Stimulated activated memory B cell treated with anti-CD40 and anti-IgM and Interleukin-4, amounts not matched to agents 10 μg/mL and 1 μg/mL and 100 μg/mL, for 72 hours (primary cell): ENCODE results near the gene XXYLT1.

Source experiments
- ATAC-seq: fragments of 150-1000 bp; cut with Tn5 transposase; 2 replicates; pipeline ENCODE4 v1.10.0; 2021
- H3K27ac Mint-ChIP-seq: one replicate; pipeline ENCODE4 v1.8.0; 2022; ENCODE audit warnings: mild to moderate bottlenecking, mixed read lengths
- H3K27me3 Mint-ChIP-seq: one replicate; pipeline ENCODE4 v1.8.0; 2022; ENCODE audit warnings: mixed read lengths
- H3K36me3 Mint-ChIP-seq: one replicate; pipeline ENCODE4 v1.8.0; 2022; ENCODE audit warnings: mixed read lengths
- H3K4me1 Mint-ChIP-seq: one replicate; pipeline ENCODE4 v1.8.0; 2022; ENCODE audit warnings: mixed read lengths
- H3K4me3 Mint-ChIP-seq: one replicate; pipeline ENCODE4 v1.8.0; 2022; ENCODE audit warnings: mild to moderate bottlenecking, moderate library complexity, mixed read lengths
- H3K9me3 Mint-ChIP-seq: one replicate; pipeline ENCODE4 v1.8.0; 2022; ENCODE audit warnings: mixed read lengths

The XXYLT1 gene

DNA sequence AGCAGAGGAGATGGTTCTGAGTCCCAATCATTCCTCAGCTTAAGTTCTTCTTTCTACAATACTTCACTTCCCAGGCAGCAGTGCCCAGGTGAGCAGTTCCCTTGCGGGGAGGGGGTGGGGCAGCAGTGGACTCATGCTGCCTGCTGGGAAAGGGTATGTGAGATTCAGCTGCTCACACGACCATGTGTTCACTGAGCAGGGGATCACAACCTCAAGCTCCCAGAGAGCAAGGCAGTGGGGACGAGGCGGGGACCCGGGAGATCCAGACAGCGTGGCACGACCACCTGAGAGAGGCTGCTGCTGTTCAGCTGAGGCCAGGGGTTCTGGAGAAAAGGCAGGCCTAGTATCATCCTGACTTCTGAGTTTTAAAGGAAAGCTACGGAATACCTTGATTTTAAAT, 166.6 kb downstream of the XXYLT1 start:
- no peaks in the 10 kb centered on the region for H3K9me3 Mint-ChIP-seq
- no peaks in the 10 kb centered on the region for H3K27me3 Mint-ChIP-seq
- peaks cover 44% of the 10 kb centered on the region for H3K4me1 Mint-ChIP-seq
- H3K36me3 Mint-ChIP-seq = no peaks in the 10 kb centered on the region
- ATAC-seq = no peak
- peak overlapping the region; percentile 63 for H3K27ac Mint-ChIP-seq
- H3K4me3 Mint-ChIP-seq = no peak overlapping the region

DNA sequence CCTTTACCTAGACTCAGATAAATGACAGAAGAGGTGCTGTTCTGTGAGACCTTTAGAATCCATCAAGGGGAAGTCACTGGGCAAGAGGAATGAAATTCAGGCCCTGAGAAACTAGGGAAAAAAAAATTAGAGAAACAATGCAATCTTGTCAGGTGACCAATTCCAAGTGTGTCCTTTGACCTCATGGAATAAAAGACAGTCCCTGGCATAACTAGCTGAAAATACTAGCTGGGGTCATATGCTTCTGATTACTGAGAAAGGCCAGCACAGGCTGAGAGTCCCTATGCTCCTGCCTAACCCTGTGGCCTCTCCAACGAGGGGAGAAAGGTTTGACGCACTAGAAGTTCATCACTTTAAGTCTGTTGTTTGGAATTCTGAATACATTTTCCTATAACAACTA, 167.3 kb downstream of the XXYLT1 start:
- H3K27me3 Mint-ChIP-seq = no peaks in the 10 kb centered on the region
- no peaks in the 10 kb centered on the region for H3K36me3 Mint-ChIP-seq
- no peaks in the 10 kb centered on the region for H3K9me3 Mint-ChIP-seq
- peak overlapping the region; percentile 63 for H3K27ac Mint-ChIP-seq
- H3K4me1 Mint-ChIP-seq = peaks cover 44% of the 10 kb centered on the region
- ATAC-seq = no peak
- no peak overlapping the region for H3K4me3 Mint-ChIP-seq

DNA sequence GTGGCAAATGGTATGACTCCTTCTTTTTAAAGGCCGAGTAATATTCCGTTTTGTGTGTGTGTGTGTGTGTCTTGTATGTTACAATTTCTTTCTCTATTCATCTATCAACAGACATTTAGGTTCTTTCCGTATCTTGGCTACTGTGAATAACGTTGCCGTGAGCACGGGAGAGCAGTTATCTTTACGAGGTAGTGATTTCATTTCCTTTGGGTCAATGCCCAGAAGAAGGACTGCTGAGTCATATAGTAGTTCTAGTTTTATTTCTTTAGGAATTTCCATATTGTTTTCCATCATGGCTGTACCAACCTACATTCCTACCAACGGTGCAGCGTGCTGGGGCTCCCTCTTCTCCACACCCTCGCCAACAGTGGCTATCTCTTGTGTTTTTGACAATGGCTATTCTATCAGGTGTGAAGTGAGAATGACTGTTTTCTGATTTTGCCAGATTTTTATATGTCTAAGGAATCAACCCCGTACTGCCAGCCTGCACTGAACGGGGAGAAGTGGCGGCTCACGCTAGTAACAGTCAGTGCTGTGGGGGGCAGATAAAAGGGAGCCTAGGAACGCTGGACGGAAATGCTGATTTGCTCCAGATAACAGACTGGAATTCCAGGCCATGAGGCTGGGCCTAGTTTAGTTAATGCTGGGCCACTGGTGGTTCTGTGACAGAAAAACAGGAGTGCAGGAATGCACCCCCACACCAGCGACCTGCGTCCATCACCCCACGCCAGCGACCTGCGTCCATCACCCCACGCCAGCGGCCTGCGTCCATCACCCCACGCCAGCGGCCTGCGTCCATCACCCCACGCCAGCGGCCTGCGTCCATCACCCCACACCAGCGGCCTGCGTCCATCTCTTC, 168.1 kb downstream of the XXYLT1 start:
- no peaks in the 10 kb centered on the region for H3K9me3 Mint-ChIP-seq
- no peak for ATAC-seq
- H3K4me3 Mint-ChIP-seq = no peak overlapping the region
- H3K27ac Mint-ChIP-seq = no peak overlapping the region
- no peaks in the 10 kb centered on the region for H3K36me3 Mint-ChIP-seq
- H3K27me3 Mint-ChIP-seq = no peaks in the 10 kb centered on the region
- peaks cover 48% of the 10 kb centered on the region for H3K4me1 Mint-ChIP-seq

DNA sequence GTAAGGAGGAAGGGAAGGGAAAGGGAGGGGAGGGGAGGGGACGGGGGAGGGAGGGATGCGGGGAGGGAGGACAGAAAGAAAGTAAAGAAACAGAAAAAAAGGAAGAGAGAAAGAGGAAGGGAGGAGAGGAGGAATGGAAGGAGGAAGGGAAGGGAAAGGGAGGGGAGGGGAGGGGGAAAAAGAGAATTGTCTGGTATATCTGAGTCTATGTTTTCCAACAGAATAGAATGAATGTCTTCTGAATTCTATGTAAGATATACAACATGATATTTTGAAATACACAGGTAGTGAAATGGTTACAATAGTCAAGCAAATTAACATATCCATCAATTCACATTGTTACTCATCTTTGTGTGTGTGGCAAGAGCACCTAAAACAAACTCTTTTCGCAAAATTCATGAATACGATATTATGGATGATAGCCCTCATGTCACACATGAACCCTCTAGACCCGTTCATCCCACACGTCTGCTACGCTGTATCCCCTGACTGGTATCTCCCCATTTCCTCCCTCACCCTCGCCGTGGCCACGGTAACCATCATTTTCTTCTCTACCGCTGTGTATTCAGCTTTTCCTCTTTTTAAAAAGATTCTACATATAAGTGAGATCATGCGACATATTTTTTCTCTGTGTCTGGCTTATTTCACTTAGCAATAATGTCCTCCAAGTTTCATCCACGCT, 168.9 kb downstream of the XXYLT1 start:
- peaks cover 56% of the 10 kb centered on the region for H3K4me1 Mint-ChIP-seq
- no peak overlapping the region for H3K4me3 Mint-ChIP-seq
- H3K9me3 Mint-ChIP-seq = no peaks in the 10 kb centered on the region
- ATAC-seq = no peak
- H3K36me3 Mint-ChIP-seq = no peaks in the 10 kb centered on the region
- H3K27ac Mint-ChIP-seq = peak overlapping the region; percentile 43
- H3K27me3 Mint-ChIP-seq = no peaks in the 10 kb centered on the region

DNA sequence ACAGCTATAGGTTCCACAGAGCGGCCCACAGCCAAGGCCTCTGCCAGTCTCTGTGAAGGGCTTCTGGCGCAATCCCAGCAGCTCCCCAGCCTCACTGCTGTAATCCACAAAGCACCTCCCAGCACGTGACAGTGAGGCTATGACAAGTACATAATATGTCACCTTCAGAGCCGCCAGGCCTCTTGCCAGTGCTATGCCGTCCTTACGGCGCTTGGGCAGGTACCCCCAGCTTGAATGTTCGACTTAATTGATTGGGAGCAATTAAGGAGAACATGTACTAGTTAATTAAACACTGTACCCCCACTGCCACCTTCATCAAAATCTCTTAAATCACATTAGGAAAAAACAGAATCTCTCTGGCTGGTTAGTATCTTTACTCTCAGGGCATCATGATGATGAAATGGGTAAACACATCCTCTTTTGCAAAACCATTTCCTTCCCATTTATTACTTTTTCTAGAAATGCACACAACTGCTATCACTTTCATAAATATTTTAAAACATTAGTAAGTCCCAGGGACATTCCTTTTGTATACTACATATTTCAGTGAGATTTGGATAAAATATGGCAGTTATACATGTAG, 169.9 kb downstream of the XXYLT1 start:
- H3K9me3 Mint-ChIP-seq = no peaks in the 10 kb centered on the region
- ATAC-seq = peak; percentile 74
- H3K27ac Mint-ChIP-seq = peak overlapping the region; percentile 43
- H3K4me1 Mint-ChIP-seq = peaks cover 55% of the 10 kb centered on the region
- H3K27me3 Mint-ChIP-seq = no peaks in the 10 kb centered on the region
- H3K36me3 Mint-ChIP-seq = no peaks in the 10 kb centered on the region
- no peak overlapping the region for H3K4me3 Mint-ChIP-seq

DNA sequence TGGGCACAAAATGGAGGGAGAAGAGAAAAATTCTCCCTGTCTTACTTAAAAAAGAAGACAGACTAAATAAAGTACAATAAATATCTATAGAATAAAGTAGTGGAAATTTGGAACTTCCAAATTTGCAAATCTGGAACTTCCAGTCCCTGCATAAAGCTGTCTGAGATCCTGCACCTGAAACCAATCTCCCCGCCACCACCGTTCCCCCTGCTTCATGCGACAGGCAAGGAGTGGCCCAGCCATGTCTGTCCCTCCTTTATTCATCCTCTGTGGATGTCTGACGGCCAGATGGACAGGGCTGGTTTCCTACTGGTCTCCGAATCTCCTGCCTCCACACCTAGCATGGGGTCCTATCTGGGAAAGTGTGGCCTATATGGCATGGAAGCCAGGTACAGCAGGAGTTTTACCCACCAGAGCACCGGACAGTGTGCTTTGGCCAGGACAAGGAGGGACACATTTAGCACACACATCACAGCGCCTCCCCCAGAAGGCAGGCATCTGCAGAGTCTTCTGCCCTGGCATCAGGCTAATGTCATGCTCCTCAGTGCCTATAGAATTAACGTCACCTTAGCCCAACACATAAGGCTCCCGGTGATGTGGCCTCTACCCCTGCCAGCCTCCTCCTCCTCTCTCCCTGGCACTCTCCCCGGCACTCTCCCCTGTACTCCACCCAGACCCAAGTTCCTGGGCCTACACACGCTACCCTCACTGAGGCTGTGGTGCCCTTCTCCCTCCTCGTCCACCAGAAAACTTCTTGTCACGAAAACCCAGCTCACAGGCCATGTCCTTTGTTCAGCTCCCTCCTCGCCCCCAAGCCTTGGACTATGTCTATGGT, 170.8 kb downstream of the XXYLT1 start:
- Mint-ChIP-seq H3K36me3 (no peaks in the 10 kb centered on the region), H3K4me1 (peaks cover 60% of the 10 kb centered on the region), H3K27me3 (no peaks in the 10 kb centered on the region), H3K27ac (peak overlapping the region; percentile 43), H3K9me3 (no peaks in the 10 kb centered on the region), H3K4me3 (no peak overlapping the region)
- ATAC-seq = no peak

DNA sequence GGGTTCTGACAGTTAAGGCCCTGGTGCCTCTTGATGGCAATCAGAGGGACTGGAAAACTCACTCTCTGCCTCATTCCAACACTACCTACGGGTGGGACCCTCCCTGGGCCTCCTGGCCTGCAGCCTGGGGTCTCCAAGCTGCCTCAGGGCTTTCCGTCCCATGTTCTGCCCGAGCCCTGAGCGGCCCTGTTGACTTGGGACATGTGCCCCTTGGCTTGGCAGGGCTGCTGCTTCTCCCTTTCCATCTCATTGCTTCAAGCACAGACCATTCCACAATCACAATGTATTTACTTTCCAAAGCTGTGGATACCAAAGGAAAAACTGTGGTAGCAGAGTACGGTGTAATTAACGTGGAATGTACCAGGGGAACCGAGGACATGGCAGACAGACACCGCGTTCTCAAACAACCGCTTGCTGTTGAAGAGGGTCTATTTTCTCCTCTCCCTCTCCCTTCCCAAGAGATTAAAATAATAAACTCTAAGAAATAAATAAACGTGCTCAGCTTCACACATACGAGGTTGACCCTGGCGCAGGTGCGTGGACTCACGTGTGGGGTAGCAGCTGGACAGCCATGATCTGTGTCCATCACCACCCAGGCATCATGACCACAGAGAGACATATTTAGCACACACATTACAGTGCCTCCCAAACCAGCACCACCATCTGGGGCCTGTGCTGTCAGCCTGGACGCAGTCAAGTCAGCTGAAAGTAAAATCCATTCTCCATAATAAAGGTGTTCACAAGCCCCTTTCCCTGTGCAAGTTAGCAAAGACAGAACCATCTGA, 172.0 kb downstream of the XXYLT1 start:
- no peaks in the 10 kb centered on the region for H3K27me3 Mint-ChIP-seq
- no peak overlapping the region for H3K4me3 Mint-ChIP-seq
- no peak overlapping the region for H3K27ac Mint-ChIP-seq
- no peaks in the 10 kb centered on the region for H3K36me3 Mint-ChIP-seq
- H3K9me3 Mint-ChIP-seq = no peaks in the 10 kb centered on the region
- ATAC-seq = no peak
- H3K4me1 Mint-ChIP-seq = peaks cover 67% of the 10 kb centered on the region

DNA sequence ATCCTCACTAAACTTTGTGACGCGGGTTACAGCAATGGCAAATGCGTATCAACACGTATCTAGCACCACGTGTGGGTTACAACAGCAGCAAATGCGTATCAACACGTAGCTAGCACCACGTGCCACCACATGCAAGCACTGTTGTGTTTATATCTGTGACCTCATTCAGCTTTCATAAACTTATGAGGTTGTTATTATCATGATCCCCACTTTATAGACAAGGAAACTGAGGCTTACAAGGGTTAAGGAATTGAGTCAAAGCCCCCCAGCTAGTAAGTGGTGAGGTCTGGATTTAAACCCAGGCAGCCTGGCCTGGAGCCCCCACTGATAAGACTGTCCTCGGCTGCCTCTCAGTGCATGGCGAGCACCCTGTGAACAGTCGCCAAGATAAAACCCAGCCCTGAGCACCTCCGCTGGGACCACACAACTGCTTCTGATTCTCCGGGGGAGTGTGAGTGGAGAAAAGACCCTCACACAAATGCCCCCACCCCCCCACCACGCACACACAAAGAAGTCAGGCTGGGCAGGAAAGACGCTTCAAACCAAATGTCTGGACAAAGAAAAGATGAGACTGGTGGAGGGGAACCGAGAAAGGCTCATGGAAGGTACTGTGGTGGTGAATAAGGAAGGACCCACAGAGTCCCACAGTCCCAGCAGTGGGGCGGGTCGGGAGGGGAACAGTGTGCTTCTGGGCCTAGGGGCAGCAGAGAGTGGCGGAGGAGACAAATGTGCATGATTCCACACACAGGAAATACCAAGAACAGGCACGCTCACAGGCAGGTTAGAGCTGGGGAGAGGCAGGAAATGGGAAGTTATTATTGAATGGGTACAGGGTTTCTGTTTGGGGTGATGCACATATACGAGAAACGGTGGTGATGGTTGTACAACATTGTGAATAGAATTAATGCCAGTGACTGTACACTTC, 173.4 kb downstream of the XXYLT1 start:
- no peaks in the 10 kb centered on the region for H3K27me3 Mint-ChIP-seq
- peaks cover 65% of the 10 kb centered on the region for H3K4me1 Mint-ChIP-seq
- no peak for ATAC-seq
- no peaks in the 10 kb centered on the region for H3K9me3 Mint-ChIP-seq
- no peak overlapping the region for H3K27ac Mint-ChIP-seq
- no peaks in the 10 kb centered on the region for H3K36me3 Mint-ChIP-seq
- no peak overlapping the region for H3K4me3 Mint-ChIP-seq

DNA sequence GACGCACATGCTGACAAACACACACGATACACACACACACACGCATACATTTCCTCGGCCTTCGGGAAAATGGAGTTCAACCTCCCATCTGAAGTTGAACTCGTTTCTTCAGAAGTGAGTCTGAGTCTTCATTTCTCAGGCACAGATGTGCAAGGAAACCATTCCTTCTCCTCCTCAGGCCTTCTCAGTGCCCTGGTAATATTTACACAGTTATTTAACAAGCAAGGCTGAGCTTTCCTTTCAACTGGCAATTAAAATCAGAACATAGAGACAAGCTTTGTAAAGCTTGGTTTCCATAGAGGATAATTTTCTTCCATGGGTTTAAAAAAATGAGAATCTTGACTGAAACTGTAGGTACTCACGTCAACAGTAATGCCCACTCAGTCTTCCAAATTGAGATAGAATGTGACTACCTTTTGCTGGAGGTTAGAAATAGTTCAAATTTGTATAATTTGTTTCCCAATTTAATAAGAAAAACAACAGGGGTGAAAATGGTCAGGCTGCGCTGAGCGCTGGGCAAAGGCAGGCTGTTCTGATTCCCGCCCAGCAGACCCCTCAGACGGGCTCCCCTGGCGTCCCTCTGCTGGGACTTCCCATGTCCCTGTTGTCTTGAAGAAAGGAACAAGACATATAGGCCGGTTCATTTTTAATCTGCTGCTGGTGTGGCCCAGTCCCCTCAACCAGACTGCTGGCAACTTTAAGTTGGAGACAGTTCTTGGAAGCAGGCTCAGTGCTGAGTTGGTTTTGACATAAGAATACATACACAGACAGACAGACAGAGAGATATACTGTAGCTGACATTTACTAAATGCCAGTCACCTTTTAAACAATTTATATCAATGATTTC, 174.3 kb downstream of the XXYLT1 start:
- H3K4me3 Mint-ChIP-seq = no peak overlapping the region
- no peaks in the 10 kb centered on the region for H3K36me3 Mint-ChIP-seq
- no peak for ATAC-seq
- H3K27ac Mint-ChIP-seq = peak overlapping the region; percentile 93
- no peaks in the 10 kb centered on the region for H3K9me3 Mint-ChIP-seq
- no peaks in the 10 kb centered on the region for H3K27me3 Mint-ChIP-seq
- H3K4me1 Mint-ChIP-seq = peaks cover 60% of the 10 kb centered on the region

DNA sequence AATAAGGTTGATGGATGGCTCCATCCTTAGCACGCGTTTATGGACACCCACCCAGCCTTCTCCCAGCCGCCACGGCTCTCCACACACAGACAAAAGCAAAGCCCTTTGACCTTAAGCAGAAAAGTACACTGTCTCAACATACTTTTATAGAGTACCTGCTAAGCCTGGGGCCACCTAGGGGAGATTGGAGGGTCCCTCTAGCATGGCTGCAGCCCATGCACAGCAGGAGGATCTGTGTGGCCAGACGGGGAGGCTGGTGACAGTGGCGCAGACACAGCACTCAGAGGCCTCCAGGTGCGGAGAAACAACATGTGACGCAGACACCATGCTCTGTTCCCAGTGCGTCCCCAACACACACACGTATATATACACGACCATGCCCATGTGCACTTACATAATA, 174.9 kb downstream of the XXYLT1 start:
- peak overlapping the region; percentile 93 for H3K27ac Mint-ChIP-seq
- peaks cover 53% of the 10 kb centered on the region for H3K4me1 Mint-ChIP-seq

DNA sequence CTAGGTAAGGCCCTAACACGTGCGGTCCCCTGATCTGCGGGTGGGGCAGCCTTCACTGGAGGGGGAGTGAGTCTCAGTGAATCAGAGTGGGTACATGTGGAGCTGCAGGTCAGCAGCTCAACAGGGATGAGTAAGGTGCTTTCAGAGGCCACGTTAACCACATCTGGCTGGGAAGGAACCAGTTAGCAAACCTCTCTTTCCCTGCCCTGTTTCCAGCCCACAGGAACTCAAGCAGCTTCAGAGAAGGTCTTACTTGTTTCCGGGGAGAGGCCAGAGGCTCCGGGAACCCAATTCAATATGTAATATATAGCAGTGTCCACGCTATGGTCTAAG, 175.3 kb downstream of the XXYLT1 start:
- Mint-ChIP-seq H3K4me3 (no peak overlapping the region), H3K27ac (peak overlapping the region; percentile 93), H3K27me3 (no peaks in the 10 kb centered on the region), H3K9me3 (no peaks in the 10 kb centered on the region), H3K4me1 (peaks cover 50% of the 10 kb centered on the region), H3K36me3 (no peaks in the 10 kb centered on the region)
- no peak for ATAC-seq

More for the DNA sequence above, 174.9 kb downstream of the XXYLT1 start:
- no peaks in the 10 kb centered on the region for H3K9me3 Mint-ChIP-seq
- no peak overlapping the region for H3K4me3 Mint-ChIP-seq
- H3K36me3 Mint-ChIP-seq = no peaks in the 10 kb centered on the region
- H3K27me3 Mint-ChIP-seq = no peaks in the 10 kb centered on the region
- no peak for ATAC-seq

DNA sequence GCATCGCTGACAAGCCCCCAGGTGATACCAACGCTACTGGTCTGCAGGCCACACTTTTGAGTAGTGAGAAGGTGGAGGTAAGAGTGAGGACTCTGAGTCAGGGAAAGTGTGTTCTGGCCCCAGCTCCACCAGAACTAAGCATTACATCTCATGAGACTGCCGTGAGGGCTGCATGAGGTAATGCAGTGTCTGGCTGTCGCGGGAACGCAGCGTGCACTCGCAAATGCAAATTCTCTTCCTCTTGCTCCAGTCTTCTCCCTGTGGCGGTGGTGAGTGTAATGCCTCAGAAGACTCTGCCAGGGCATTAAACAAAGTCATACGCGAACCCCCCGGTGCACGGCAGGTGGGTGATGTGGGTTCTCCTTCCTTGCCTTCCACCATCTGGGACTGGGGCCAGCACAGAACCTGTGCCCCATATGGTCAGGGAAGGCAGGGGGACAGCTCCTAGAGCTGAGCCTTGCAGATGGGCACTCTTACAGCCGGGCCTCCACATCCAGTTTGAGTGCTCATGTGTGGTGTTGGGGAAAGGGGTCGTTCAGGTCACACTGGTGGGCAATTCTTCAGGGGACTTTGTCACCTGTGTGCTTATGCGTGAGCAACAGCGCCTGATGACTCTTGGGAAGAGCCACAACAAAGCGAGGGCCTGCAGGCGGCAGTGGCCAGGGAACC, 175.8 kb downstream of the XXYLT1 start:
- peak overlapping the region; percentile 93 for H3K27ac Mint-ChIP-seq
- H3K9me3 Mint-ChIP-seq = no peaks in the 10 kb centered on the region
- H3K4me1 Mint-ChIP-seq = peaks cover 45% of the 10 kb centered on the region
- H3K4me3 Mint-ChIP-seq = peak overlapping the region; percentile 67
- H3K27me3 Mint-ChIP-seq = no peaks in the 10 kb centered on the region
- no peaks in the 10 kb centered on the region for H3K36me3 Mint-ChIP-seq
- ATAC-seq = peak; percentile 86
